ENCODE data around the gene RNF130.
"Not testable (repeated sequence)": the region's sequence is repeated elsewhere in the genome, so short reads cannot be mapped to it uniquely, and the experiment has no call there.

Gene RNF130

GRCh38 chr5:179991106-179991505 is 80.5 kb downstream of the RNF130 start:
- Histone ChIP-seq H3K9me3 (ENCODE audit: control insufficient read depth, low read length) (no peaks in the 10 kb centered on the region), H3K4me2 (ENCODE audit: low read length) (no peak overlapping the region), H3K4me1 (no peaks in the 10 kb centered on the region), H3K36me3 (ENCODE audit: control insufficient read depth, insufficient read depth, low read length) (no peaks in the 10 kb centered on the region), H3K27ac (no peak overlapping the region), H3K4me3 (ENCODE audit: low read depth, low read length) (no peak overlapping the region), H3K9ac (no peak overlapping the region), H2AFZ (no peak overlapping the region), H3K27me3 (ENCODE audit: control insufficient read depth, insufficient read depth, low read length) (no peaks in the 10 kb centered on the region), H3K79me2 (no peaks in the 10 kb centered on the region)
- TF ChIP-seq, protein P1, sequence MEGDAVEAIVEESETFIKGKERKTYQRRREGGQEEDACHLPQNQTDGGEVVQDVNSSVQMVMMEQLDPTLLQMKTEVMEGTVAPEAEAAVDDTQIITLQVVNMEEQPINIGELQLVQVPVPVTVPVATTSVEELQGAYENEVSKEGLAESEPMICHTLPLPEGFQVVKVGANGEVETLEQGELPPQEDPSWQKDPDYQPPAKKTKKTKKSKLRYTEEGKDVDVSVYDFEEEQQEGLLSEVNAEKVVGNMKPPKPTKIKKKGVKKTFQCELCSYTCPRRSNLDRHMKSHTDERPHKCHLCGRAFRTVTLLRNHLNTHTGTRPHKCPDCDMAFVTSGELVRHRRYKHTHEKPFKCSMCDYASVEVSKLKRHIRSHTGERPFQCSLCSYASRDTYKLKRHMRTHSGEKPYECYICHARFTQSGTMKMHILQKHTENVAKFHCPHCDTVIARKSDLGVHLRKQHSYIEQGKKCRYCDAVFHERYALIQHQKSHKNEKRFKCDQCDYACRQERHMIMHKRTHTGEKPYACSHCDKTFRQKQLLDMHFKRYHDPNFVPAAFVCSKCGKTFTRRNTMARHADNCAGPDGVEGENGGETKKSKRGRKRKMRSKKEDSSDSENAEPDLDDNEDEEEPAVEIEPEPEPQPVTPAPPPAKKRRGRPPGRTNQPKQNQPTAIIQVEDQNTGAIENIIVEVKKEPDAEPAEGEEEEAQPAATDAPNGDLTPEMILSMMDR (IDR thresholded peaks at IDR 0.05) = no peak

- H3K4me3 ChIP-seq (ENCODE audit: low read depth, low read length); H3K4me1 ChIP-seq; H3K27me3 ChIP-seq (ENCODE audit: control insufficient read depth, insufficient read depth, low read length); H3K9me3 ChIP-seq (ENCODE audit: control insufficient read depth, low read length); H3K9ac ChIP-seq; H3K36me3 ChIP-seq (ENCODE audit: control insufficient read depth, insufficient read depth, low read length); H3K27ac ChIP-seq; H2AFZ ChIP-seq; H3K79me2 ChIP-seq; H3K4me2 ChIP-seq (ENCODE audit: low read length): not testable (repeated sequence)
These were observed 81.0 kb downstream of the RNF130 start for GRCh38 chr5:179990525-179990924.

GRCh38 chr5:179986328-179986727 is 85.2 kb downstream of the RNF130 start:
- H3K4me1 ChIP-seq = no peaks in the 10 kb centered on the region
- no peak overlapping the region for H3K4me2 ChIP-seq (ENCODE audit: low read length)
- H3K4me3 ChIP-seq (ENCODE audit: low read depth, low read length) = no peak overlapping the region
- H2AFZ ChIP-seq = no peak overlapping the region
- H3K79me2 ChIP-seq = no peaks in the 10 kb centered on the region
- H3K36me3 ChIP-seq (ENCODE audit: control insufficient read depth, insufficient read depth, low read length) = no peaks in the 10 kb centered on the region
- TF ChIP-seq, protein P1 (IDR thresholded peaks at IDR 0.05) = no peak
- no peaks in the 10 kb centered on the region for H3K27me3 ChIP-seq (ENCODE audit: control insufficient read depth, insufficient read depth, low read length)
- no peaks in the 10 kb centered on the region for H3K9me3 ChIP-seq (ENCODE audit: control insufficient read depth, low read length)
- no peak overlapping the region for H3K9ac ChIP-seq
- H3K27ac ChIP-seq = no peak overlapping the region

- Histone ChIP-seq H2AFZ (no peak overlapping the region), H3K4me2 (ENCODE audit: low read length) (no peak overlapping the region), H3K79me2 (no peaks in the 10 kb centered on the region), H3K36me3 (ENCODE audit: control insufficient read depth, insufficient read depth, low read length) (no peaks in the 10 kb centered on the region), H3K27me3 (ENCODE audit: control insufficient read depth, insufficient read depth, low read length) (no peaks in the 10 kb centered on the region), H3K9ac (no peak overlapping the region), H3K9me3 (ENCODE audit: control insufficient read depth, low read length) (no peaks in the 10 kb centered on the region), H3K27ac (no peak overlapping the region), H3K4me3 (ENCODE audit: low read depth, low read length) (no peak overlapping the region), H3K4me1 (no peaks in the 10 kb centered on the region)
- TF ChIP-seq, protein P1 (IDR thresholded peaks at IDR 0.05) = no peak
These were observed 89.9 kb downstream of the RNF130 start for GRCh38 chr5:179981636-179982035.

DNA sequence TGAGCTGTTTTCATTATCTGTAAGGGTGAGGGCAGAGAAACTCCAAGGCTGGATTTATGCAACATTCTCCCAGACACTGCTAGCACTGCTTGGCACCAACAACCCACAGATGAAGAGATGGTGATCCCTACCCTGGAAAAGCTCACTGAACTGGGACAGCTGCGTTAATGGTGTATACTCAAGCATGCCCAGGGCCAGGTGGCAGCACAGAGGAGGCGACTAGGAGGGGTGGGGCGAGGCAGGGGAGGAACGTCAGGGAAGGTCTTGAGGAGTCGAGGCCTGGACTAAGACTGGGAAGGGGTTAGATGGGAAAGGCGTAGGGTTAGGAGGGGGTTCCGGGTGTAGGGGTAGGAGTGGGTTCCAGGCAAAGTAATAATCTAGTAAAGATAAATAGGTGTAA is 90.8 kb downstream of the RNF130 start:
- Histone ChIP-seq H3K36me3 (ENCODE audit: control insufficient read depth, insufficient read depth, low read length) (no peaks in the 10 kb centered on the region), H3K9me3 (ENCODE audit: control insufficient read depth, low read length) (no peaks in the 10 kb centered on the region), H2AFZ (no peak overlapping the region), H3K4me1 (no peaks in the 10 kb centered on the region), H3K79me2 (no peaks in the 10 kb centered on the region), H3K4me2 (ENCODE audit: low read length) (no peak overlapping the region), H3K27me3 (ENCODE audit: control insufficient read depth, insufficient read depth, low read length) (no peaks in the 10 kb centered on the region), H3K4me3 (ENCODE audit: low read depth, low read length) (no peak overlapping the region), H3K27ac (no peak overlapping the region), H3K9ac (no peak overlapping the region)
- TF ChIP-seq, protein P1 (IDR thresholded peaks at IDR 0.05) = no peak

All from parathyroid adenoma (tissue), 2 donors.